Vagina (tissue), 2 donors: ENCODE data around the gene GGTLC2.
"Not testable (repeated sequence)": the region's sequence is repeated elsewhere in the genome, so short reads cannot be mapped to it uniquely, and the experiment has no call there.

Source experiments
- POLR2AphosphoS5 ChIP-seq, 2 donors: sonication (generic); formaldehyde crosslinking; IDR thresholded peaks; one replicate each; pipeline ENCODE4 v1.9.0; 2017; ENCODE audit warnings: antibody characterized with exemption in 2 of 2, mild to moderate bottlenecking in 2 of 2, low read depth in 1 of 2; ENCODE audit not compliant: insufficient read depth in 1 of 2
- TF ChIP-seq, protein P1 (sequence below), 3 experiments: fragments of 450-650 bp in 2 of 3; fragments of 200-600 bp in 1 of 3; sonication (generic) in 1 of 3; IDR thresholded peaks; one replicate each; pipeline ENCODE4 v1.5.1; 2017 to 2019; ENCODE audit warnings: antibody characterized with exemption in 3 of 3, mild to moderate bottlenecking in 2 of 3, moderate library complexity in 2 of 3

DNA sequence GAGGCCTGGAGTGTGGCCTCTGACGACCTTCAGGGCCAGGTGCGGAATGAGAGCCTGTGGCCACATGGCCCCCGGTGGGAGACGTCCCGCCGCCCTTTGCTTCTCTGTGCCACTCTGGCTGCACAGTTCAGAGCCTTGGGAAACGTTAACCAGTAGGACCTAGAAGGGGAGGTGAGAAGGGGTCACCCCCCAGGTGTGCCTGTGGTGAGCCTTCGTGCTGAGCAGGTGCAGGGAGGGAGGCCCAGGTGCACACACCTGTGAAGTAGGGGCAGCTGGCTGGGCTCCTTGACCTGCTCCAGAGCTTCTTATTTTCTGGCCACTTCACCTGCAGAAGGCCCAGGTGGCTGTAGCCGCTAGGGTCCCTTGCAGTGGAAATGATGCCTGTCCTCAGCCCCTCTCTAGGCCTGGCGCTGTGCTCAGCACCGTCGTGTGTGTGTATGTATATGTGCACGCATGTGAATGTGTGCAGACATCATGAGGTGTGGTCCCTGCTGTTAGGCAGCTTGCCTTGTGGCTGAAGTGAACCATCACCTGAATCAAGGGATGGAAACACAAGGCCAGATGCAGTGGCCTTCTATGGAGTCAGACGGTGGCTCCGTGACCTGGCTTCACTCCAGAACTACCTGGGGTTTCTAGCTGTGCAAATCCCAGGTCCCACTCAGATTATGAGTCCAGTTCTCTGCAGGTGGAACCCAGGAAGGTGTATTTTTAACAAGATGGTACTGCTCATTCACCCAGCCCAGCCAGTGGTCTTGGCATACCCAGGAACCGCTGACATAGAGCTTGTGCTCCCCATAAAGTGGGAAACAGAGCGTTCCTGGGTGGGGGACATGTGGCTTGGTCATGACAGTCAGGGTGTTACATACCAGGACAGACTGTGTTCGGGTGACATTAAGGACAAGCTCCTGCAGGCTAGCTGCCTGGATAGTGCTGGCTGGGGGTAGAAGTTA lies 15.6 kb upstream of the GGTLC2 start:
- not testable (repeated sequence) for TF ChIP-seq POLR2AphosphoS5 (IDR thresholded peaks at IDR 0.05; ENCODE audit: insufficient read depth in 1 of 2, low read depth in 1 of 2)
- TF ChIP-seq, protein P1, sequence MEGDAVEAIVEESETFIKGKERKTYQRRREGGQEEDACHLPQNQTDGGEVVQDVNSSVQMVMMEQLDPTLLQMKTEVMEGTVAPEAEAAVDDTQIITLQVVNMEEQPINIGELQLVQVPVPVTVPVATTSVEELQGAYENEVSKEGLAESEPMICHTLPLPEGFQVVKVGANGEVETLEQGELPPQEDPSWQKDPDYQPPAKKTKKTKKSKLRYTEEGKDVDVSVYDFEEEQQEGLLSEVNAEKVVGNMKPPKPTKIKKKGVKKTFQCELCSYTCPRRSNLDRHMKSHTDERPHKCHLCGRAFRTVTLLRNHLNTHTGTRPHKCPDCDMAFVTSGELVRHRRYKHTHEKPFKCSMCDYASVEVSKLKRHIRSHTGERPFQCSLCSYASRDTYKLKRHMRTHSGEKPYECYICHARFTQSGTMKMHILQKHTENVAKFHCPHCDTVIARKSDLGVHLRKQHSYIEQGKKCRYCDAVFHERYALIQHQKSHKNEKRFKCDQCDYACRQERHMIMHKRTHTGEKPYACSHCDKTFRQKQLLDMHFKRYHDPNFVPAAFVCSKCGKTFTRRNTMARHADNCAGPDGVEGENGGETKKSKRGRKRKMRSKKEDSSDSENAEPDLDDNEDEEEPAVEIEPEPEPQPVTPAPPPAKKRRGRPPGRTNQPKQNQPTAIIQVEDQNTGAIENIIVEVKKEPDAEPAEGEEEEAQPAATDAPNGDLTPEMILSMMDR (IDR thresholded peaks at IDR 0.05) = not testable (repeated sequence)
